GM18861 (cell line): Measurements from ENCODE around the gene NOL4L.

Experiments
- ATAC-seq: cut with Tn5 transposase; IDR thresholded peaks from one replicate; pipeline ENCODE4 v1.9.1; 2021; ENCODE audit not compliant: unreplicated experiment

Gene NOL4L

GRCh38 chr20:32543570-32544259, 41.4 kb downstream of the NOL4L start:
- no peak for ATAC-seq

DNA sequence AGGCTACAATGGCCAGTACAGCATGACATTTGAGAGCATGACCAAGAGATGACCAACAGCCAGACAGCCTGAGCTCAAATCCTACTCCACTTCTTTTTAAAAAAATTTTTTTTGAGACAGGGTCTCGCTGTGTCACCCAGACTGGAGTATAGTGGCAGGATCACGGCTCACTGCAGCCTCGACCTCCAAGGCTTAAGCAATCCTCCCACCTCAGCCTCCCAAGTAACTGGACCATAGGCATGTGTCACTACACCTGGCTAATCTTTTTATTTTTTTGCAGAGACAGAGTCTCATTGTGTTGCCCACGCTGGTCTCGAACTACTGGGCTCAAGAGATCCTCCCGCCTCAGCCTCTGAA, 42.9 kb downstream of the NOL4L start:
- ATAC-seq: no peak

DNA sequence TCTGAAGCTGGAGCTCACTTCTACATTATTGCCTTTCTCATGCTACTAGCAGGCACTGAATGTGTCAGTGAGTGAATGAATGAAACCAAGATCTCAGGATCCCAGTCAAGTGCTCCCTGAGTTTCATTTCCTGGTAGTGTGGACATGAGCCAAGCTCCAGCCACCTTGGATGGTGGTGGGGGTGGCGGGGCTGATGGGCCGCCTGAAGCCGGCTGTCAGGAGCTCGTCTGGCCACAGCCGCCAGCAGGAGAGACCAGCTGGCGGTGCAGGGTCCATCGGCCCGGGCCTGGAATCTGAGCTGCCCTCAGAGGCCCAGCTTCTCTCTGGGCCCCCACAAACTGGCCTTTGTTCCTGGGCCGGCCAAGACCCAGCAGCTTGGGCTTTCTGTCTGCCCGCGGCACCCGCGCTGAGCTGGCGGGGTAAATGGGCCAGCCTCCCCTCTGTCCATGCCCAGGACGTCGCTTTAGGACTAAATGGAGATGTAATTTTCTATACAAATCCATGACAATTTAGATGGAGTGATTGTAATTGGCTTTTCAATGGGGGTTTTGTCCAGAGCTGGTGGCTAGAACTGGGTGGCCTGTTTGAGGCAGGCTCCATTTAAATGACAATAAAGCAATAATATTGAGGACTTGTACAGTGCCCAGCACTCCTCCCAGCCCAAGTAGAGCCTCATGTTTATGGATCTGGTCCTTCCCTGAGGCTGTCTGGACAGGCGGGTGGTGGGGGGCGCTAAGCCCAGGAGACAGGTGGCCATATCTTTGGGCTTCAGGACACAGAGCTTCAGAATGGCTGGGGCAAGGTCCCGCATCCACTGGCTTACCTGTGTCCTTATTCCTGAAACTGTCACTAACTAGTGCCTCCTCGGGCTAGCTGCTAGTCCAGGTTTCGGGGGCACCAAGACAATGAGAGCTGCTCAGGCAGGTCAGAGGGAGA, 43.5 kb downstream of the NOL4L start:
- ATAC-seq: no peak

DNA sequence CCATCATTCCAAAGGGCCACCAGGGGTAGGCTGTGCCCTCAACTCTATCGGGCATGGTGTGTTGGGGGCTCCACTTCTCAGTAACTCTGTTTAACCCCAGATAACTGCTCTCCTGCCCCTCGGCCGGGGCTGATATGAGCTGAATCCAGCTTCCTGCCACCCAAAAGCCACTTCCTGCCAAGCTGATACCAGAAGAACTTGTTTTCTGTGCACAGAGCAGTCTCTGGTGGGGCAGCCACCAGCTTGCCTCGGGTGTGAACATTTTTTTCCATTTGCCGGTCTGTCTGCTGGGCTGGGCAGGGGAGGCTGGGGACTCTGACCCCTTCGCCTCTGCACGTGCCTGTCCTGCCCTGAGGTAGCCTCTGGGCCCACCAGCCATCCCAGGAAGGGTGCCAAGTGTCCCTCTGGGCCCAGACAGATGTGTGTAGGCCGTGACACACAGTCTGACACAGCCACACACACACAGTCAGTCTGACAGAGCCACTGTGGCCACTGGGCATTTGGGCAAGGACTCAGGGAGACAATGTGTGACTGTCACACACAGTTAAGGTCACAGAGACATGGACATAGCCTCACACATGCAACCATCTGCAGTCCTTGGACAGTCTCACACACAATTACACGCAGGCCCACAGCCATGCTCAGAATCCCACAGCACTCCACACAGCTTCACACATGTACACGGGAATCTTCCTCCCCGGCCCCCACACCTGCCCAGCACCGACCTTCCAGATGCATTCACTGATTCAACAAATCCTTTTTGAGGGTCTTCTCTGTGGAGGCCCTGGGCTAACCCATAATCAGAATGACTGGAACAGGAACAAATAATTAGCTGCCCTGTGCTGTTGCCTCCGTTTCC, 45.1 kb downstream of the NOL4L start:
- peak; percentile 50 for ATAC-seq

DNA sequence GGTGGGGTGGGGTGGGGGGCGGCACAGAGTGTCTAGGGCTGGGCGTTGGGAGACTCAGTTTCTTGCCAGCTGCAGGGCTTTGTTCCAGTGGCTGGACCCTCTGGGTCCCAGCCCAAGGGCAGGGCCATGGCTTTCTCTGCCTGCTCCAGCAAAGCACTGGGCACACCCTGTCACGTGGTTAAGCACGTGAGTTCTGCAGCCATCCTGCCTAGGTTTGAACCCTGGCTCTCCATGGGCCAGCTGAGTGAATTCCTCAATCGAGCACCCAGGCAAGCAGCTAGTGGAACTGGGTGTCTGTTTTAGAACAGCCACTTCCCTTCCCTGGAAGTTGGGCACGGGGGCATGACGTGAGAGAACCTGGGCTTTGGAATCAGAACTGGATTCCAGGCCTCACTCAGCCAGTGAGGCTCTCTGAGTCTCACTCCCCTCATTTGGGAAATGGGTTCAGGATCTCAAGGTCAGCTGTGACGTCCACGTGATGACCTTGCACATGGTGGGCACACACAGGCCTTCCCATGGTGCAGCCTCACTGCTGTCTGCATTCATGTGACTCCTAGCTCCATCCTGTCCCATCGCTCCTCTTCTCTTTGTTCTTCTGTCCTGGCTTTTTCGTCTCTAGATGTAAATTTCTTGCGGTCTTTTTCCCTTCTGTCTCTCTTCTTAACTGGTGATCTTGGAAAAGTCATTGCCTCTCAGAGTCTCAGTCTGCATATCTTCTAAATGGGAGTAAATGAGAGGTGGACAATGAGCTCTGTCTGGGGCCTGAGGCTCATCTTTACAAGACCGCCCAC, 45.9 kb downstream of the NOL4L start:
- no peak for ATAC-seq

DNA sequence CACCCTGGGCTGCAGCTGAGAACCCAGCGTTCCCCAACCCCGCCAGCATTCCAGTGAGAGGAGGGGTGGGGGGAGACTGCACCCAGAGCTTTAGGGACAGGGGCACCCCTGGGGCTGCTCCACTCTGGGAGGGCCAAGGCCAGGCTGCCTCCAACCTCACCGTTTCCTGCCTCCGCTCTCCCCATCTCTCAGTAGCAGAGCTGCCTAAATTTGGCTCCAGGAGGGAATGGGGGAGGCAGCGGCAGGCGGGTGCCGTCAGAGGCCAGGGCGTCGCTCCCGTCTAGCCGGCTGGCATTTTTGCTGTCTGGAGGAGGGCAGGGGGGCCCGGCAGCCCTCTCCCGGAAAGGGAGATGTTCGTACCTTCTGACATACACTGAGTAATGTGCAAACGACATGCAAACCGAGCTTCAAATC, 46.6 kb downstream of the NOL4L start:
- no peak for ATAC-seq

GRCh38 chr20:32537657-32538525, 47.2 kb downstream of the NOL4L start:
- ATAC-seq: no peak

DNA sequence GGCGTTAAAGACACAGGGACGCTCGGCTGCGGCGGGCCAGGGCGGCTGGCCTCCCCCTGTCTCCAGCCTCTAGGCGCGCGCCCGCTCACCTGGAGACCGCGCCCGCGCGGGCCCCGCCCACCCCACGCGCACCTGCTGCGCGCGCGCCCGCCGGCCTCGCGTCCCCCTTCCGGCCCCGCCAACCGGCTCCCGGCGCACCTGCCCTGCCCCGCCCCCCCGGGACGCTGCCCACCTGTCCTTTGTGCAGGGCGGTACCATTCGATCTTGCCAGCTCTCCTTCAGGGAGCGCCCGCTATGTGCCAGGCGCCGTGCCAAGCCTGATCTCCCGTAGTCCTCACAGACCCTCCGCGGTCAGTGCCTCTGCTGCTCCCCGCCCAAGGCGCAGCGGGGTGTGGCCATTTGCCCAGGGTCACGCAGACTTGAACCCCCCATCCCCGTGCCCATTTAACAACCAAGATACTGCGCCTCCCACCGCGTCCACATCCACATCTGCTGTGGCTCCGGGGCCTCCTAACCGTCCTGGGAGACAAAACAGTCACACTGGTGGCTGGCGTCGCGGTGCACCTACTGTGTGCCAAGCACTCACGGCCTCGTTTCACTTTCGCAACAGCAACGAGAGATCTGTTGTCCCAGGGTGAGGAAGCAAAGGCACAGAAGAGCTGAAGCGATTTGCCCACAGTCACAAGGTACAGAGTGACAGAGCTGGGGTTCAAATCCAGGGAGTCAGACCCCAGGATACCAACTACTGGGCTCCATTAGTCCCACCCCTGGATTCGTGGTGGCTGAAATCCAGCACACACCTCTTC, 48.1 kb downstream of the NOL4L start:
- no peak for ATAC-seq

DNA sequence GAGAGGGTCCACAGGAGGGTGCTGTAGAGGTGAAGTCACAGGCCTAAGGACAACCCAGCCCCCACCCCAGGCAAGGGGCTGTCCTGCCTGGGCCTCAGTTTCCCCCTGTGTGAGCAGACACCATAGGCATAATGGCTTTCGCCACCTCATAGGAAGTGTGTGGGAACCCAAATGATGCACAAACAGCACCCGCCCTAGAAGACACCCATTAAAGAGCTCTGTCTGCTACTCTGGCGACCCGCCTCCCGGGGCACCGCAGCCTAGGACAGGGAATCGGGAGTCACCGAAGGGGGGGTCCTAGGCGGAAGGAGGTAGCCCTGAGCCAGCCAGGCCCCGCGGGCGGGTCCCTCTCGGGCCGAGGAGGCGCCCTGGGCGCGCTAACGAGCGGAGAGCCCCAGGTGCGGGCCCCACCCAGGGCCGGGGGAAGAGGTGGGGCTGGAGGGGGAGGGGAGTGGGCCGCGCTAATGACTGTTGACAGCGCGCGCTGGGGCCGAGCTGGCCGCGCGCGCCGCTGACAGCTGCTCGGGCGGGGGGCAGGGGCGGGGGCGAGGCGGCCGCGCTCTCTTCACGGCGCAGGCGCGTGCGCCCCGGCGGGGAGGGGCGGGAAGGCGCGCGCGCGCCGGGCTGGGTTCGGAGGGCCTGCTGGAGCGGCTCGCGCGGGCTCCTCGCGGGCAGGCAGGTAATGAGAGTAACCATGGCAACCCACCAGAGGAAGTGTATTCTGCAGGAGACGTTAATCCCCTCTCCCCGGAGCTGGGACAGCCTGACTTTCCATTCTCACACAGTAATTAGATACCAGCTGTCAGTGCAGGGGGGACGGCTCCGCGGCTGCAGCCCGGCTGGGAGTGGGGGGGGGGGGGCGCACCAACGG, 48.9 kb downstream of the NOL4L start:
- ATAC-seq: no peak

DNA sequence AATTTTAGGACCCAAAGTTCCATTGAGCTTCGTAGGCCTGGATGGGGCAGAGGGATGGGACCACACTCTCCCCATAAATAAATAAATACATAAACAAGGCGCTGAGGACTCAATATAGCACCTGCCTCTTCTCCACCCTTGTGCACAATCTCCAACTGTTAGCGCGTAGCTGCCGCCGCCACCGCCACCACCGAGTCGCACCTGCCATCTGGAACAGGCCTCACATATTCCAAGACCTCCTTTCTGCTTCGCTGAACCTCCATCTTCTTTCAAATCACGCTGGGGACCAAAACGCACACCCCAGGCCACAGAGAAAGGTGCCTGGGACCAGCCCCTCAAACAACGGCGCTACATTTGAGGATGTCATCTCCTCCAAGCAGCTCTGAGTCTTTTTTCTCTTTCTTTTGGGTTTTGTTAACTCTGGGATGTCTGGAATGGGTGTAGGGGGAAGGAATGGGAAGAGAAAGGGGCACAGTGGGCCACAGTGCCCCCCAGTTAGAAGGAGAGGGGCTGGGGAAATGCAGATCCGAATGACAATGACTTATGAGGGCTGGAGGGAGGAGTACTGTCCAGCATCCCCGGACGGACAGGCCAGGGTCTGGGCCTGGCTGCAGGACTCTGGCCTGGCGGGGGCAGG, 49.7 kb downstream of the NOL4L start:
- ATAC-seq: no peak

DNA sequence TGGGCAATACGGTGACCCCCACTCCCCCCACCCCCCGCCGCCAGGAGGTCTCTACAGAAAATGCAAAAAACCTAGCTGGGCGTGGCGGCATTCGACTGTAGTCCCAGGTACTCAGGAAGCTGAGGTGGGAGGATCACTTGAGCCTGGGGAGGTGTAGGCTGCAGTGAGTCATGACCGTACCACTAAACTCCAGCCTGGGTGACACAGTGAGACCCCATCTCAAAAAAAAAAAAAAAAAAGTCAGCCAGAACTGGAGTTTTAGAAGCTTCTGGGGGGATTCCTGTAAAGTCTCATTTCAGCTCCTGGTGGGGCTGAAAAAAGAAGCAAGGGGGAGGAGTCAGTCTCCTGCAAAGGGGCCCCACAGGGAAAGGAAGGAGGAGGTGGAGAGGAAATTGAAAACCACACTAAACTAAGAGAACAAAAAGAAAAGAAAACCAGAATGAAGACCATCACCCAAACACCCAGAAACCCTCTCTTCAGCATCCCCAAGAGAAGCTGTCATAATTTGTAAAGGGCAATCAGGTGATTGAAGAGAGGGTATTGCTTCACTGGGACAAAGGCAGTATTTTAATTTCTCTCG, 50.4 kb downstream of the NOL4L start:
- ATAC-seq: no peak

DNA sequence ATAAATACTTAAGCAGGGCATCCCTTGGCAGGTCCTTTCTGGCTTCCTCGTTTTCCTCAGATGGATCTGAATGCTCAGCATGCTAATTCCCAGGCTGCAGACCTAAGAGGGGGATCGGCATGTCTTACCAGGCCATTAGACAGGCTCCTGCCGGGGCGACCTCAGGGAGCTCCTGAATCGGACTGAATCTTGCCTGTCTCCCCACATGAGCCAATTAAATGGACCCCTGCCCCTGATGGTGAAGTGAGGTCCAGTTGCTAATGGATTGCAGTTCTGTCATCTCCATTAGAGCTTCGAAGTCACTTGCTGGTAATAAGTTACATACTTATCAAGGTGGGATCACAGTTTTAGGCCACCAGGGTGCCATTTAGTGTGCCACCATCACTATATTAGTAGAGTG, 51.4 kb downstream of the NOL4L start:
- no peak for ATAC-seq

GRCh38 chr20:32532246-32532645, 52.9 kb downstream of the NOL4L start:
- no peak for ATAC-seq

DNA sequence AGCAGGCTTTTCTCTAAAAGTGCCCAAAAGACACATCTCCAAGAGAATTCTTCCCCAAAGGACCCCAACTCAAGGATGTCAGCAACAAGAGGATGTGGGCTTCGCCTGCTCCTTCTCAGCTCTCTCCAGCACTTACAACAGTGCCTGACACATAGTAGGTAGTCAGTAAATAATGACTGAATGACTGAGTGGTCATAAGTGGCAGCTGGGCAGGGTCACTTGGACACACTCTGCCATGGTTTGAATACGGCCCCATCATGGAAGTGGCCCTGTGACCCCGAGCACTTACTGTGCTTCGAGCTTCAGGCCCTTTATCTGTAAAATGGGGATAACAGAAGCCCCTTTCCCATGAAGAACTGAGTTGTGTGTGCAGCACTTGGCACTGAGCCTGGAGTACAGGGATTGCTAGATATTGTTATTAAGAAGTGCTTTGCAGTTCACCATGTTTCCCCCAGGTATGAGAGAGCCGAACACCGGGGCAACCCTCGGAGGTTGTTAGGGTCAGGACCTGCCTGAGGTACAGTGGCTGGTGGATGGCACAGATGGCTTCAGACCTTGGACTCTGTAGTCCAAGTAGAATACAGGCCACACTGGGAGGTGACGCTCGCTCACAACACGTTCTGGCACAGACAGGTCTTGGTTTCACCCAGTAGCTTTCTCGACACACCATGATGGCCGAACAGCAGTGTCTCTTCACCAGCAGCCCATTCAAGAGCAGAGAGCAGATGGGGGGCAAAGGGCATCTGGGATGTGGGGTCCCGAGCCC, 56.0 kb downstream of the NOL4L start:
- ATAC-seq: no peak

GRCh38 chr20:32528171-32528891, 56.8 kb downstream of the NOL4L start:
- no peak for ATAC-seq
